Stimulated activated CD4-positive, alpha-beta T cell treated with anti-CD3 and anti-CD28 coated beads, Interleukin-4, amount 100 ng/mL, for 1 hour (primary cell): ENCODE results near the gene SNAPC2.
"Not testable (repeated sequence)": the region's sequence is repeated elsewhere in the genome, so short reads cannot be mapped to it uniquely, and the experiment has no call there.

ENCODE experiments used
- DNase-seq: peaks from one replicate; pipeline ENCODE4 v3.0.0-alpha.2; 2020

The SNAPC2 gene

GRCh38 chr19:7888826-7889217 is 31.3 kb upstream of the SNAPC2 start:
- no peak for DNase-seq

DNA sequence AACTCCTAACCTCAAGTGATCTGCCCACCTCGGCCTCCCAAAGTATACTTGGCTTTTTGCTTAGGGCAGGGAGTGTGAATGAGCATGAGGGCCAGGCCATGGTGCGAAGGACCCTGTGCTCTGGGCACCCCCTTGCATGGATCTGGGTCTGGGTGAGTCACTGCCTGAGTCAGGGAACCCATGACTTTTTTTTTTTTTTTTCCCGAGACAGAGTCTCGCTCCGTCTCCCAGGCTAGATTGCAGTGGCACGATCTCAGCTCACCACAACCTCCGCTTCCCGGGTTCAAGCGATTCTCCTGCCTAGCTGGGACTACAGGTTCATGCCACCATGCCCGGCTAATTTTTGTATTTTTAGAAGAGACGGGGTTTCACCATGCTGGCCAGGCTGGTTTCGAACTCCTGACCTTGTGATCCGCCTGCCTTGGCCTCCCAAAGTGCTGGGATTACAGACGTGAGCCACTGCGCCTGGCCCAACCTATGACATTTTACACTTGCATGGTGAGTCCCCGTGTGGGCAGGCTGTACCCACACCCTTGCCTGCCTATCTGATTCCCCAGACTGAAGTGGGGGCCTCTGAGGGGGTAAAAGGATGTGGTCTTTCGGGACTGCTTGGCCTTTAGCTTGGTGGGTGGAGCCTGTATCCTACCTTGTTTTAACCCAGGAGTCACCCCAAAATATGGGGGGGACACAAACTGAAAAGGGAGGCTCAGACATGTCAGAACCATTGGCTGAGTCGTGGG is 26.6 kb upstream of the SNAPC2 start:
- not testable (repeated sequence) for DNase-seq

- no peak for DNase-seq
Measured at GRCh38 chr19:7894612-7895309, 25.4 kb upstream of the SNAPC2 start.

DNA sequence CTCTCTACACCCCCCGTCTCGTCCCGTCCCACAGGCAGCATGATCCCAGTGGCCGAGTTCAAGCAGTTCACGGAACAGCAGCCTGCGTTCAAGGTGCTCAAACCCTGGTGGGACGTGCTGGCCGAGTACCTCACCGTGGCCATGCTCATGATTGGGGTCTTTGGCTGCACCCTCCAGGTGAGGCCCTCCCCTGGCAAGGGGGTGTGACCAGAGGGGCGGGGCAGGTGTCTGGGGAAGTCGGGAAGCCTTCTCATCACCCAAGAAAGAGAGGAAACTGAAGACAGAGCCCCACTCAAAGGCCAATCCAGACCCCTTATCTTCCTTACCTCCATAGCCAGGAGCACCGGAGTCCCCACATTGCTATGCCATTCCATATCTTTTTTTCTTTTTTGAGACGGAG is 24.6 kb upstream of the SNAPC2 start:
- DNase-seq, result no peak

- DNase-seq, result no peak
Measured at GRCh38 chr19:7897292-7897691, 22.8 kb upstream of the SNAPC2 start.

DNA sequence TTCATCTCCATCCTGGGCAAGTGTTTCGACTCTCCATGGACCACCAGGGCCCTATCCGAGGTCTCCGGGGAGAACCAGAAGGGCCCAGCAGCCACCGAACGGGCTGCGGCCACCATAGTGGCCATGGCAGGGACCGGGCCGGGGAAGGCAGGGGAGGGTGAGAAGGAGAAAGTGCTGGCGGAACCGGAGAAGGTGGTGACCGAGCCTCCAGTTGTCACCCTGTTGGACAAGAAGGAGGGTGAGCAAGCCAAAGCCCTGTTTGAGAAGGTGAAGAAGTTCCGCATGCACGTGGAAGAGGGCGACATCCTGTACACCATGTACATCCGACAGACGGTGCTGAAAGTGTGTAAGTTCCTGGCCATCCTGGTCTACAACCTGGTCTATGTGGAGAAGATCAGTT is 21.2 kb upstream of the SNAPC2 start:
- no peak for DNase-seq

GRCh38 chr19:7899751-7900378 is 20.3 kb upstream of the SNAPC2 start:
- no peak for DNase-seq

- DNase-seq, result no peak
Measured at GRCh38 chr19:7900401-7900870, 19.7 kb upstream of the SNAPC2 start.

GRCh38 chr19:7900931-7901330 is 19.2 kb upstream of the SNAPC2 start:
- no peak for DNase-seq

DNA sequence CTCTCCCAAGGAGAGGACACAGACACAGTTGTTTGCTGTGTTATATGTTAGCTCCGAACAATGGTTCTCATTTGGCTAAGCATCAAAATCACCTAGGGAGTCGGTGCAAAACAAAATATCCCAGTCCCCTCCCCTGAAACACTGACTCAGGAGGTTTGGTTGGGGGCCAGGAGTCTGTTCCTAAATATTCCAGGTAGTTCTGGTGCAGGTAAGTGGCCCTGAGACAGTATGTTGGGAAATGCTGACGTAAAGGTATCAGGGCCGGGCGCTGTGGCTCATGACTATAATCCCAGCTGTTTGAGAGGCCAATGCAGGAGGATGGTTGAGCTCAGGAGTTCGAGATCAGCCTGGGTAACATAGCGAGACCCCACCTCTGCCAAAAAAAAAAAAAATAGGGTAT is 18.8 kb upstream of the SNAPC2 start:
- DNase-seq, result no peak

- DNase-seq, result no peak
Measured at GRCh38 chr19:7902796-7903243, 17.3 kb upstream of the SNAPC2 start.

- peak; percentile 100 for DNase-seq
Measured at GRCh38 chr19:7903244-7904073, 16.7 kb upstream of the SNAPC2 start, which contains the start of gene MAP2K7. MAP2K7 (plus strand) TSS chr19:7903877; CDS start chr19:7903945, 68 bp downstream.

DNA sequence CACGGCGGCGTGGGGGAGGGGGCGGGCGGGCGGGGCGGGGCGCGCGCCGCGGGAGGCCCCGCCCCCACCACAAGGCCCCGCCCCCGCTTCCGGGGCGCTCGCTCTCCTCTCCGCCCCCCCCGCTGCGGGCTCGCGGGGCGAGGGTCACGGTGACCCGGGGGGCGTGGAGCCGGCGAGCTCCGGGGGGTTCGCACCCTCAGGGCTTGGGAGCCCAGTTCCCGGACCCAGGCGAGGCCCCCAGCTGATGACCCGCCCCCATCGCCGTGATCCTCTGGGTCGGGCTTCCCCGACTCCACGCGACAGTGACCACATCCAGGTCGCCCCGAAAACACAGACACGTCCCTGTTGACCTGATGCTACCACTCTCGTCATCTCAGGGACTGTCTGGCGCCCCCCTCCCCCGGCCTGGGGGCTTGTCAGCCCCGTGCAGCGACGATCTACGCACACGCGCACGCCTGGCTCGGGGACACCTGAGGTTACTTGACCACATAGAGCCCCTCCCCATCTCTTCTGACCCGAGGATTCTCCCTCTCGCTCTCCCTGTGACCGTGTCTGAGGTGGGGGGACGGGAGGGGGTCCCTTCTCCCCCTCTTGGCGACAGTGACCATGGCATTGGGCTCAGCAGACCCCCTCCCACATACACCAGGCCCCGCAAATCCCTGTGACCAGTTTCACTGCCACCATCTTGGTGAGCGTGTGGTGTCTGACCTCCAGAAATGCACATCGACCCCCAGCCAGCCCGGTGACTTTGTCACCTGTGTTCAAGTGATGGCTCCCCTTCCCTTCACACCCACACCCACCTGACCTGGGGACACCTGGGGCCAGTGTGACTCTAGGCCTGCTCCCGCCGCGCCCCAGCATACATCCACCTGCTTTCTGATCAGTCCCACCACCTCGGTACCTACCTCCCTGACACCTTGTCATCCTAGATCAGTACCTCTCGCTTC is 15.8 kb upstream of the SNAPC2 start:
- DNase-seq, result no peak

DNA sequence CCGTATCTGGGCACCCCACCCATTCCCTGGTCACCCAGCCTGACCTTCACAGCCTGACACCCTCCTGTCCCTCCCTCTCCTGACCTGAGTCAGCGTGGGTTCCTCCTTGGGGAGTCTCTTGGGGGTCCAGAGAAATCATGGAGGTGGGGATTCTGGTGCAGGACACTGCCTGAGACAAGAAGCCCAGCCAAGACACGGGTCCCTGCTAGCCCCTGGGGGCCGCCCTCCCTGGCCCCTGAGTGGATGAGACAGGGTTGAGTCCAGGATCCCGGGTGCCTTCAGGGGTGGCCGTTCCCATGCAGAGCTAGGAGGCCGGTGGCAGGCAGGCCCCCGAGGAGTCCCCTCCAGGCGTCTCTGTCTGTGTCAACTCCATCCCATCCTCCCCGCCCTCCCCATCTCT is 14.9 kb upstream of the SNAPC2 start:
- DNase-seq, result no peak

- DNase-seq, result no peak
Measured at GRCh38 chr19:7905859-7906258, 14.3 kb upstream of the SNAPC2 start.

GRCh38 chr19:7907122-7907521 is 13.0 kb upstream of the SNAPC2 start:
- DNase-seq, result no peak

DNA sequence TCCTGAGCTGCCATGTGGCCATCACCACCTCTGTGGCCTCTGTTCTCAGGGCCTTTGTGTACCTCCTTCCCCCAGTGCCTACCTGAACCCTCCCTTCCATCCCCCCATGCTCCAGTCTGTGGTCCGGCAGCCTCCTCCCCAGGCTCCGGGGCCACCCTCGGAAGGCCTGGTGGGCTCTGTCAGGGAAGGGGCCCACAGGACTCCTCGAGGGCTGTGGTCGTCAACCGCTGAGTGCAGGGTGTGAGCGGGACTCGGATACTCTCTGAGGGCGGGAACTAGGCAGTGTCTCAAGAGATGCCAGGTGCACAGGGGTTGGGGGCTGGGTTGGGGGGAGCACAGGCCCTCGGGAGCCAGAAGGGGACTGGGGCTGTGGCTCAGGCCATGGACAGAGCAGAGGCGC is 12.6 kb upstream of the SNAPC2 start:
- DNase-seq, result no peak

GRCh38 chr19:7908078-7908699 is 11.9 kb upstream of the SNAPC2 start:
- DNase-seq, result no peak

GRCh38 chr19:7908742-7909461 is 11.2 kb upstream of the SNAPC2 start:
- no peak for DNase-seq

DNA sequence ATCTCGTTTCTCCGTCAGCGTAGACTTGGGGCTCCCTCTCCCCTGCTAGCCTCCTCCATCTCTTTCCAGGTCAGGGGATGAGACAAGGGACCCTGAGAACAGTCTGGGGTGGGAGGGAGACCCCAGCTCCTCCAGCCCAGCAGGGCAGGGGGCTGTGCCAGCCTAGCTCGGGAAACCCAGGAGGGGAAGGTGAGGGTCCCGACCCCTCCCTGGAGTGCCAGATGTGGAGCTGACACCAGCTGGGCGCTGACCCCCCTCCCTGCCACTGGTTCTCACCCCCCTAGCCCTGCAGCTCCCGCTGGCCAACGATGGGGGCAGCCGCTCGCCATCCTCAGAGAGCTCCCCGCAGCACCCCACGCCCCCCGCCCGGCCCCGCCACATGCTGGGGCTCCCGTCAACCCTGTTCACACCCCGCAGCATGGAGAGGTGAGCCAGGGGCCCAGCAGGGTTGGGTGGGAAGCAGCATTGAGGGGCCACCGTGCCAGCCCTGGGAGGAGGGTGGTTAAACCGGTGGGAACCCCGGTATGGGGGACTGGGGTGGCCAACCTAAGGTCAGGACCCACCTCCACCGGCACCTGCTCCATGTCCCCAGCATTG is 10.6 kb upstream of the SNAPC2 start:
- DNase-seq, result no peak
